Activated T-cell treated with anti-CD3 and anti-CD28 coated beads, Interleukin-2, amount 50 U/mL, for 24 hours (primary cell): Measurements from ENCODE around the gene NOP14.
"Not testable (repeated sequence)": the region's sequence is repeated elsewhere in the genome, so short reads cannot be mapped to it uniquely, and the experiment has no call there.

ENCODE experiments used
- DNase-seq: peaks from one replicate; pipeline ENCODE4 v3.0.0-alpha.2; 2020
- H3K27ac Mint-ChIP-seq: 2 replicates; pipeline ENCODE4 v1.8.0; 2020; ENCODE audit warnings: mild to moderate bottlenecking, mixed read lengths
- H3K27me3 Mint-ChIP-seq: 2 replicates; pipeline ENCODE4 v1.8.0; 2020; ENCODE audit warnings: mixed read lengths
- H3K36me3 Mint-ChIP-seq: 2 replicates; pipeline ENCODE4 v1.8.0; 2020; ENCODE audit warnings: low read depth, mixed read lengths
- H3K4me1 Mint-ChIP-seq: 2 replicates; pipeline ENCODE4 v1.8.0; 2020; ENCODE audit warnings: low read depth, mixed read lengths
- H3K4me3 Mint-ChIP-seq: 2 replicates; pipeline ENCODE4 v1.8.0; 2020; ENCODE audit warnings: mild to moderate bottlenecking, moderate library complexity, mixed read lengths
- H3K9me3 Mint-ChIP-seq: 2 replicates; pipeline ENCODE4 v1.8.0; 2020; ENCODE audit warnings: mixed read lengths

NOP14 gene

DNA sequence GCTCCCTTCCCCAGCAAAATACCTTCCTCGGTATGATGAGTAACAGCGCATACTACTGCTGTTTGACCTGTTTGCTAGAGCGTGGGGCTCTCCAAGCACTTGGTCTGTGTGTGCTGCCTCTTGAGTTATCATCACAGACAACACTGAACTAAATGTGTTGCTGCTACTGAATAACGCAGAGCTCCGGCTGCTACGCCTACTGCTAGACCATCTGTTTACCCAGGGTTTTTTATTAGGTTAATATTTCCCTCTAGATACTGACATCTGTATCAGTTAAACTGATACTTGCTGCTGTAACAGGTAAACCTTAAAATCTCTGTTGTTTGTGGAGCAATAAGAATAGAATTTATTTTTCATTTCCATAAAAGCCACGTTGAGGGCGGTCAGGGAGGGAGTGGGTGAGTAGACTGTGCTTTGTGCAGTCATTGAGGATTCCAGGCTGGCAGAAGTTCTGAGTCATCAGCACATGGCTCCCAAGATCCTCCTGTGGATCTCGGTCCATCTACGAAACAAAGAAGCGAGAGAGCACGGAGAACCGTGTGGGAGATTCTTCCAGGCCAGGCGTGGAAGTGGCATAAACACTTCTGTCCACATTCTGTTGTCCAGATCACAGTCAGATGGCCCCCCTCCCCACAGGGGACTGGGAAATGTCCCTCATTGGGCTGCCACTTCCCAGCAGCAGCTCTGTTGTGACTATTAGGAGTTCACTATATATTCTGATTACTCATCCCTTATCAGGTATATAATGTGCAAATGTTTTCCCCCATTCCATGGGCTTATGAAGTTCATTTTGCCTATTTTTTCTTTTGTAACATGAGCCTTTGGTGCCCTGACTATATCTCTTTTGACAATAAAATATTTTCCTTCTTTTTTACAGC lies 14.2 kb upstream of the NOP14 start:
- H3K4me1 Mint-ChIP-seq, result peaks cover 4% of the 10 kb centered on the region
- peaks cover 4% of the 10 kb centered on the region for H3K9me3 Mint-ChIP-seq
- H3K27ac Mint-ChIP-seq, result no peak overlapping the region

DNA sequence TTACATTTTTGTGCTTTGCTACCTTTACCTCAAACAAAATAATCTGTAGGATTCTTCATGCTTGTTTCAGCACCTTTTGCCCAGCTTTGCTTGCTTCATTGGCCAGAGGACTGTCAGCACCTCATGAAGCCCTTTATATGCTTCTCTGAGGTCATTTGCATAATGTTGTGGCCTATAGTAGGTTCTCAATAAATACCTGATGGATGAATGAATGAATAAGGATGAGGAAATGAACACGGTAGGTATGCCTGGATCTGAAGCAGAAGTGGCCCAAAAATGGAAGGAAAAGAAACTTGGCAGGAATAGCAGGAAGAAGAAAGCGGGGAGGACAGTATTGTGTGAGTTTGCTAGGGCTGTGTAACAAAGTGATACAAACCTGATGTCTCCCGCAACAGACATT lies 8.1 kb upstream of the NOP14 start:
- H3K27me3 Mint-ChIP-seq, result no peaks in the 10 kb centered on the region
- no peak for DNase-seq
- H3K27ac Mint-ChIP-seq, result no peak overlapping the region
- H3K4me3 Mint-ChIP-seq, result no peak overlapping the region
- H3K9me3 Mint-ChIP-seq, result no peaks in the 10 kb centered on the region
- no peaks in the 10 kb centered on the region for H3K36me3 Mint-ChIP-seq
- no peaks in the 10 kb centered on the region for H3K4me1 Mint-ChIP-seq

More for the DNA sequence above, 14.2 kb upstream of the NOP14 start:
- Mint-ChIP-seq H3K36me3 (no peaks in the 10 kb centered on the region), H3K27me3 (no peaks in the 10 kb centered on the region), H3K4me3 (no peak overlapping the region)
- DNase-seq, result no peak

DNA sequence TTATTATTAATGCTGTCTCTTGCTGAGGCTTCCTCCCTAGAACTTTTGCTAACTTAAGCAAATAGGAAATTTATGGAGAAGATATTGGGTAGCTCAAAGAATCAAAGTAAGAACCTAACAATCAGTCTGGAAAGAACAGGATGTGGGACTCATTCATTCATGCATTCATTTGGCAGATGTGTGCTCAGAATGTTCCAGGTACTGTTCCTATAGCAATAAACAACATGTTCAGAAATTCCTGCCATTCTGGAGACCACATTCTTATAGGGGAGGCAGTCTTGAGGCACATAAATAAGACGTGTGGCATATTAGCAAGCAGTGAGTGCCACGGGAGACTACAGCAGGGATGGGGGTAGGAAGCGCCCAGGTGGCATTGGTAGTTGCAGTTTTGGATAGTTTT lies 5.2 kb upstream of the NOP14 start:
- Mint-ChIP-seq H3K4me1 (peaks cover 10% of the 10 kb centered on the region), H3K4me3 (no peak overlapping the region), H3K27me3 (no peaks in the 10 kb centered on the region), H3K36me3 (no peaks in the 10 kb centered on the region), H3K9me3 (no peaks in the 10 kb centered on the region), H3K27ac (no peak overlapping the region)
- no peak for DNase-seq

DNA sequence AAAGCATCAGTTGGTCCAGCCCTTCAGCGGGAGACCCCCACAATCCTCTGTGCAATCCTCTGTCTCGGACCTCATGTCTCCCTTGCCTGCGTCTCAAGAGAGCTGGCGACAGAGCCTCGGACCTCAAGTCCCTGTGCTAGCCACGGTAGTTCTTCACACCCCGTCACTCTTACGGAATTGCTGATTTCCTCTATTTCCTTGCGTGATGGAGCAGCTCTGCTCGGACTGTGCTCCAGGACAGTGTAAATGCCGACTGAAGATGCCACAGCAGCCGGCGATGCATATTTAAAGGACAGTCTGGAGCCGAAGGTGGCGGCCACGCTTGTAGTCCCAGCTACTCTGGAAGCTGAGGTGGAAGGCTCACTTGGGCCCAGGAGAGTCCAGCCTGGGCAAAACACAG lies 2.1 kb upstream of the NOP14 start:
- peak overlapping the region; percentile 81 for H3K4me3 Mint-ChIP-seq
- no peaks in the 10 kb centered on the region for H3K9me3 Mint-ChIP-seq
- peaks cover 20% of the 10 kb centered on the region for H3K4me1 Mint-ChIP-seq
- peaks cover 21% of the 10 kb centered on the region for H3K36me3 Mint-ChIP-seq
- H3K27me3 Mint-ChIP-seq, result no peaks in the 10 kb centered on the region
- no peak for DNase-seq
- H3K27ac Mint-ChIP-seq, result no peak overlapping the region

DNA sequence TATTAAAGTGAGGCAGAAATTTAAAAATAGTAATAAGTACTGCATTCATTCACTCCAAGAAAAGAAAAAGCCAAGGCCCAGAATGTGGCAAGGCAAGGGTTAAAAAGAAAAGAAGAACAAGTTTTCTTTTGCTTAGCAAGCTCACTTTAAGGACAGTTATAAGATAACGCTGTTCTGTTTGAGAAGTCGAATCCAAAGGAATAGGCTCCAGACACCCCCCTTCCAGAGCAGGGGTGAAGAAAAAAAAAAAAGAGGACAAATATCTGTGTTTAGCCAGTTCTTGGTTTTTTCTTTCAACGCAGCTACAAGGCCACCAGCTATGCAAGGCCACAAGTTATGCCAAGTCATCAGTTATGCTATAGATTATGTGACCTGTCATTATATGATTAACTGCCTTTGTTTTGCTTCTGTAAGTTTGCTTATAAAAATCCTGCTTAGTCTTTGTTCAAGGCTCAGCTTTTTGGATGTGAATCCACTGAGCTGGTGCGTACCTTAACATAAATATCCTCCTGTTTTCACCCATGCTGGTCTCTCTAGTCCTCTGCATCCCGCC lies 1.6 kb upstream of the NOP14 start:
- no peaks in the 10 kb centered on the region for H3K9me3 Mint-ChIP-seq
- peak overlapping the region; percentile 81 for H3K4me3 Mint-ChIP-seq
- no peaks in the 10 kb centered on the region for H3K27me3 Mint-ChIP-seq
- peaks cover 24% of the 10 kb centered on the region for H3K4me1 Mint-ChIP-seq
- H3K36me3 Mint-ChIP-seq, result peaks cover 26% of the 10 kb centered on the region
- no peak for DNase-seq
- H3K27ac Mint-ChIP-seq, result peak overlapping the region; percentile 83

DNA sequence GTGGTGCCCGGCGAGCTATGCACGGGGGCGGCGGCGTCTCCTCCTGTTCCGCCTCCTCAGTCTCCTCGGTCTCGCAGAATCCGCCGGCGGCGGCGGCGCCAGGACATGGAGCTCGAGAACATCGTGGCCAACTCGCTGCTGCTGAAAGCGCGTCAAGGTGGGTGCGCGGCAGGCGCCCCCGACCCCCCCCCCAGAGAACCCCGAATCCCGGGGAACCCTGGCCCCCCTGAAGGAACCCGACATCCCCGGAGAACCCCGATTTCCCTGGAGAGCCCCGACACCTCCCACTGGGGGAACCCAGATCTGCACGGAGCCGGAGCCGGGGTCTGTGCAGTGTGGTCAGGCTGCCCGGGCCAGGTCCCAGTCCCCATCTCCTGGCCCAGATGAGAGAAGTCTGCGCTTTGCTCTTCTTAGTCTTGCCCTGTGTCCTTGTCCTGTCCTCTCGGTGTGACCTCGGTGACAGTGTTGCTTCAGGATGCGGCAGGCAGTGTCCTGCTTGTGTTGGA lies 813 bp upstream of the NOP14 start:
- H3K27me3 Mint-ChIP-seq, result no peaks in the 10 kb centered on the region
- H3K36me3 Mint-ChIP-seq, result peaks cover 32% of the 10 kb centered on the region
- no peak for DNase-seq
- no peaks in the 10 kb centered on the region for H3K9me3 Mint-ChIP-seq
- peak overlapping the region; percentile 83 for H3K27ac Mint-ChIP-seq
- peak overlapping the region; percentile 81 for H3K4me3 Mint-ChIP-seq
- peaks cover 31% of the 10 kb centered on the region for H3K4me1 Mint-ChIP-seq

DNA sequence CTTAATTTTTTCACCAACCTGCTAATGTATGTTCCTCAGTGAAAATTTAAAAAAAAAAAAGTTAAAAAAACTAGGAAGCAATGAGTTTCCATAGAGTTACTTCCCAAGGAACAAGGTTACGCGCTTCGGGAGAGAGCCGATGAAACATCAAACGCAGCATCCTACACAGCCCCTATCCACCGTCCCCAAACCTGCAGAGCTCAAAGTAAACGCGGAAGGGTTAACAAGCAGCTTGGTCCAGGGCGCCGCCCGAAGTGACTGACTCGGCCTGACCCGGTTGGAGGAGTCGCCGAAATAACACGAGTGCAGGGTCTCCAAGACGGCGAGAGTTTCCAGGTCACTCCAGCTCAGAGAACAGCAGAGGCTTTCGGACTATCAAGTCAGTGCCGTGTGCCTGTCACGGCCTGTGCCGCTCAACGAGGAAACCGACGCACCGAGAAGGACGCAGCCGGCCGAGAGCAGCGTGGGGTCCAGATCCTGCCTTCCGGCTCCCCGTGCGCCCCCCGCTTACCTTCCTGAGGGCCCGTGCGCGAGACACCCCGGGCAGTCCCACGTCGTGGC lies 512 bp downstream of the NOP14 start:
- H3K4me1 Mint-ChIP-seq, result peaks cover 44% of the 10 kb centered on the region
- H3K27me3 Mint-ChIP-seq, result no peaks in the 10 kb centered on the region
- H3K27ac Mint-ChIP-seq, result peak overlapping the region; percentile 85
- H3K4me3 Mint-ChIP-seq, result peak overlapping the region; percentile 81
- no peaks in the 10 kb centered on the region for H3K9me3 Mint-ChIP-seq
- DNase-seq, result no peak
- peaks cover 46% of the 10 kb centered on the region for H3K36me3 Mint-ChIP-seq

DNA sequence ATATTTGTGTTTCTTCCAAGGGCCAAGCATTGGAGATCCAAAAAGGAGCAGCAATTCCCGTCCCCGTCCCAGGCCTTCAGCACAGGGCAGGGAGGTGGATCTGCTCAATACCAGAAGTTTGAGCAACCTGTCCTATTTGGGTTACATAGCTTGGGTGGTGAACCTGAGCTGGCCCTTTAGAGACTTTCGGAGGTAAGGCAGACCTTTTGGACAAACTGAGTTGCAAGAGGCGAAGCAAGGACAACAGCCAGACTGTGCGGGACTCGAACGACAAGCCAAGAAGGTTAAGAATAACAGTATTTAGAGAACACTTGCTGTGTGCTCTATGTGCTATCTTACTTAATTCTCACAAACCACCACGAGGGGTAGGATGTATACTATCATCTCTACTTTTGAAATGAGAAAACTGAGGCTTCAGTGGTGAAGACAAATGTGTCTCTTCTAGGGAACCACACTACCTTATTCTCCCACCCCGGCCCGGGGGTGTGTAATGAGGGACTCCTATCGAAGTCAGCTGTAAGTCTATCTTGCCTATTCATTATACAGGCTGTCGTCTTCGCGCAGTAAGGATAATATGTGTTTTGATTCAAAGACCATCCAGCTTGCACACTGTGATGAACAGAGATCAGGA lies 1.3 kb downstream of the NOP14 start:
- H3K9me3 Mint-ChIP-seq, result no peaks in the 10 kb centered on the region
- H3K4me1 Mint-ChIP-seq, result peaks cover 52% of the 10 kb centered on the region
- peak overlapping the region; percentile 81 for H3K4me3 Mint-ChIP-seq
- H3K36me3 Mint-ChIP-seq, result peaks cover 53% of the 10 kb centered on the region
- DNase-seq, result peak; percentile 73
- peak overlapping the region; percentile 85 for H3K27ac Mint-ChIP-seq
- H3K27me3 Mint-ChIP-seq, result no peaks in the 10 kb centered on the region

DNA sequence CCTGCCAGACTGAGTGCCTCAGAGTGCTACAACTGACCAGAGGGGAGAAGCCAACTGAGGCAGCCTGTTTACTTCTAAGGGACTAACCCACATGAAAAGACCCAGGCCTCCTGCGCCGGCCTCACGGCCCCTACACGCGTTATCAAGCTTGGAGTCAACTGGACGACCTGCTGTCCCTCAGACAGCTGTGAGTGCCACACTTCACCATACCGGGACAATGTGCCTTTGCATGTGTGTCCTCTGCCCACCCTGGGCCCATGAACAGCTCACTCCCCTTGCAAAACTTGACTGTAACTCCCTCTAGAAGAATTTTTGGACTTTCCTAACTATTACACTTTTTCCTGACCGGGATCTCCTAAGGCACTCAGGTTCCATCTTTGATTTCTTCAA lies 1.8 kb downstream of the NOP14 start:
- Mint-ChIP-seq H3K27ac (peak overlapping the region; percentile 85), H3K27me3 (no peaks in the 10 kb centered on the region), H3K9me3 (no peaks in the 10 kb centered on the region), H3K4me1 (peaks cover 57% of the 10 kb centered on the region), H3K36me3 (peaks cover 58% of the 10 kb centered on the region), H3K4me3 (peak overlapping the region; percentile 81)
- peak; percentile 52 for DNase-seq

DNA sequence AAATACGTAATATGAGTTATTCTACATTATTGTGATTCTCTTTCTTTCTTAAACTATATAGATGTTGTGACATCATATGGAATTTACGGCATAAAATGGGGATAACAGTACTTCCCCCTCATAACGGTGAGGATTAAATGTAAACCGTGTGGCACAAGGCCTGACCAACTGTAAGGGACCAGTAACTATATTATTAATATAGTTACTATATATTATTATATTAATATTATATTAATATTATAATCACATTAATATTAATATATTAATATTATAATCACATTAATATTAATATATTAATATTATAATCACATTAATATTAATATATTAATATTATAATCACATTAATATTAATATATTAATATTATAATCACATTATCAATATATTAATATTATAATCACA lies 2.8 kb downstream of the NOP14 start:
- Mint-ChIP-seq H3K36me3 (peaks cover 68% of the 10 kb centered on the region), H3K4me1 (peaks cover 66% of the 10 kb centered on the region), H3K27ac (peak overlapping the region; percentile 68), H3K4me3 (peak overlapping the region; percentile 40)
- not testable (repeated sequence) for H3K9me3 Mint-ChIP-seq, DNase-seq, H3K27me3 Mint-ChIP-seq

DNA sequence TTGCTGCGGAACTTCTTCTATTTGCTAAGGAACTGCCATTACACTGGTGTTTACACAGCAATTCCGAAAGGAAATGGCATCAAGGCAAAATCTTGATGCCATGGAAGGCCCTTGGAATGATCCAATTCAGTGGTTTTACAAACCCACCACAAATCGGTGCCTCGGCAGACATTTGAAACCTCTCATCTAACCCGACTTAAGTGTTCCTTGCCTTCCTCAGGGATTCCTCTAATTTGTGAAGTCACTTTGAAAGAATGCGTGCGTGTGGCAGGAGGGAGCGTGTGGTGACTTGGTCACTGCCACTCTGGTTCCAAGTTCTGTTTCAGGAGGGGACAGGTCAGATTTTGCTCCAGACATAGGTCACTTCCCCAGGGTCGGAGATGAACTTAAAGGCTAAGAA lies 4.8 kb downstream of the NOP14 start:
- H3K27me3 Mint-ChIP-seq, result no peaks in the 10 kb centered on the region
- H3K36me3 Mint-ChIP-seq, result peaks cover 85% of the 10 kb centered on the region
- H3K4me1 Mint-ChIP-seq, result peaks cover 72% of the 10 kb centered on the region
- no peak overlapping the region for H3K4me3 Mint-ChIP-seq
- peak overlapping the region; percentile 47 for H3K27ac Mint-ChIP-seq
- no peak for DNase-seq
- H3K9me3 Mint-ChIP-seq, result no peaks in the 10 kb centered on the region

DNA sequence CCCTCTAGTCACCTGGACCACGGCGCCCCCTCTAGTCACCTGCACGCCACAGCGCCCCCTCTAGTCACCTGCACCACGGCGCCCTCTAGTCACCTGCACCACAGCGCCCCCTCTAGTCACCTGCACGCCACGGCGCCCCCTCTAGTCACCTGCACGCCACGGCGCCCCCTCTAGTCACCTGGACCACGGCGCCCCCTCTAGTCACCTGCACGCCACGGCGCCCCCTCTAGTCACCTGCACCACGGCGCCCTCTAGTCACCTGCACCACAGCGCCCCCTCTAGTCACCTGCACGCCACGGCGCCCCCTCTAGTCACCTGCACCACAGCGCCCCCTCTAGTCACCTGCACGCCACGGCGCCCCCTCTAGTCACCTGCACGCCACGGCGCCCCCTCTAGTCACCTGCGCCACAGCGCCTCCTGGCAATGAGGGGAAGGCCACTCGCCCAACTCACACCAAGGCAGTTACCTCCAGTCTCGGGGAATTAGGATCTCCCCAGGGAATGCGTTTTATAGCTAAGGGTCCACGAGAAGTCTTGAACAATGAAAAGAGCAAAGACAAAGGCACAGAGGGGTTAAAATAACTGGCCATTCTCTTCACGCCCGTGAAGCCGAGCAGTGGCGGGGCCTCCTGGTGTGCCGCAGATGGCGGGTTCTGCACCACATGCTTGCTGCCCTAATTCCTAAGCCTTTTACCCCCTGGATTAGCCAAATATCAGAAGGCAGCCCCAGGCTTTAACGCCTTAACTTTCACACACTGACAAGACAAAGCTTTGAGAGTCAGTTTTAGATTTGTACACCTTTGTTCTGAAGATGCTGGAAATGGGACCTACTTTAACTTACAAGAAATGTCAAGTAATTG lies 7.8 kb downstream of the NOP14 start:
- Mint-ChIP-seq H3K27ac (peak overlapping the region; percentile 83), H3K4me1 (peaks cover 83% of the 10 kb centered on the region), H3K36me3 (peaks cover 95% of the 10 kb centered on the region)
- not testable (repeated sequence) for H3K4me3 Mint-ChIP-seq, H3K9me3 Mint-ChIP-seq, H3K27me3 Mint-ChIP-seq
- DNase-seq, result peak; percentile 25

DNA sequence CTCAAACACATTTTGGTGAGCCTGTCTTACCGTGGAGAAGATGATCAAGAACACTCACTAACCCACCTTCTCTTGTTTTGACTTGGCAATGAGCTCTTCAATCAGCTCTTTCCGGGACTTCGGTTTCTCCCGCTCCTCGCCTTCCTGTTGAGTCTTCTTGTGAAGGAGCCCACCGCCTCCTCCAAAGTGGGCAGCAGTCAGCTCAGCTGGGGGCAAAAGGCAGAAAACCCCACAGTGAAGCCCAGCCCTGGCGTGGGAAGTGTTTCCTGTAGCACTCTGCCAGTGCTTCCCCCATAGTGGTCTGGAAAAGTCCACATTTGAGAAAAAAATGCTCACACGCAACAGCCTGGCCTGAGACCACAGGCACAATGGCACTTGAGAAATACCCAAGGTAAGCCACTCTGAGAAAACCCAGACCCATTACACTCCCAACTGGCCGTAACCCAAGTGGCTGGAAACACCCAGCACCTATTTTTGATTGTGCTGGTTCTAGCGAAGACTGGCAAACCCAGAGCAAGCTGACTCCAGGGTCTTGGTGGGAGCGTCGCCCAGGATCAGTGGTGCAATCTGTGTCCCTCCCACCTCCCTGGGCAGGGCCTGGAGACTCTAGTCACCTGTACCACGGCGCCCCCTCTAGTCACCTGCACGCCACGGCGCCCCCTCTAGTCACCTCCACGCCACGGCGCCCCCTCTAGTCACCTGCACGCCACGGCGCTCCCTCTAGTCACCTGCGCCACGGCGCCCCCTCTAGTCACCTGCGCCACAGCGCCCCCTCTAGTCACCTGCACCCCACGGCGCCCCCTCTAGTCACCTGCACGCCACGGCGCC lies 8.6 kb downstream of the NOP14 start:
- Mint-ChIP-seq H3K27me3 (no peaks in the 10 kb centered on the region), H3K4me3 (peak overlapping the region; percentile 75), H3K36me3 (peaks cover 95% of the 10 kb centered on the region), H3K4me1 (peaks cover 75% of the 10 kb centered on the region), H3K27ac (peak overlapping the region; percentile 96), H3K9me3 (no peaks in the 10 kb centered on the region)
- DNase-seq, result peak; percentile 81
